GM10266 (cell line): Measurements from ENCODE around the gene FTSJ1.

Experiments used
- DNase-seq: peaks from one replicate; pipeline ENCODE4 v3.0.0; 2012; ENCODE audit errors: extremely low spot score
- CTCF ChIP-seq: IDR thresholded peaks from 2 replicates; pipeline ENCODE4 v1.5.1; 2012; ENCODE audit warnings: mild to moderate bottlenecking, low read depth; ENCODE audit not compliant: control insufficient read depth, insufficient read depth; ENCODE audit errors: missing control alignments

The FTSJ1 gene

GRCh38 chrX:48459483-48459882 is 16.5 kb upstream of the FTSJ1 start:
- no peak for DNase-seq
- no peak for TF ChIP-seq CTCF

GRCh38 chrX:48460031-48460430 is 16.0 kb upstream of the FTSJ1 start:
- no peak for TF ChIP-seq CTCF
- DNase-seq: no peak

- TF ChIP-seq CTCF: no peak
- no peak for DNase-seq
These were observed 15.4 kb upstream of the FTSJ1 start for GRCh38 chrX:48460606-48461005.

- TF ChIP-seq CTCF: no peak
- no peak for DNase-seq
These were observed 14.2 kb upstream of the FTSJ1 start for GRCh38 chrX:48461830-48462229.

GRCh38 chrX:48465336-48465933 is 10.6 kb upstream of the FTSJ1 start:
- no peak for DNase-seq

GRCh38 chrX:48466696-48467095 is 9.3 kb upstream of the FTSJ1 start:
- DNase-seq: no peak
- TF ChIP-seq CTCF: peak; percentile 30

More at GRCh38 chrX:48465336-48465933, 10.6 kb upstream of the FTSJ1 start:
- no peak for TF ChIP-seq CTCF

- DNase-seq: no peak
- TF ChIP-seq CTCF: no peak
These were observed 8.7 kb upstream of the FTSJ1 start for GRCh38 chrX:48467281-48467761.
